Transverse colon (tissue), 4 donors: ENCODE data around the gene ABLIM2.

Experiments
- POLR2AphosphoS5 ChIP-seq, 3 donors: sonication (generic); formaldehyde crosslinking; IDR thresholded peaks; one replicate each; pipeline ENCODE4 v1.6.1; 2016; ENCODE audit warnings: antibody characterized with exemption in 3 of 3
- TF ChIP-seq, protein P1 (sequence below), 5 experiments: fragments of 200-600 bp in 3 of 5; fragments of 450-650 bp in 2 of 5; sonication (generic) in 3 of 5; IDR thresholded peaks; 1 replicate in 2 of 5; 2 replicates in 3 of 5; pipeline ENCODE4 v1.5.1; 2016 to 2017; ENCODE audit warnings: antibody characterized with exemption in 5 of 5, inconsistent platforms in 3 of 5, mild to moderate bottlenecking in 2 of 5, moderate library complexity in 1 of 5

GRCh38 chr4:8067945-8068896 is 90.4 kb downstream of the ABLIM2 start:
- TF ChIP-seq, protein P1, sequence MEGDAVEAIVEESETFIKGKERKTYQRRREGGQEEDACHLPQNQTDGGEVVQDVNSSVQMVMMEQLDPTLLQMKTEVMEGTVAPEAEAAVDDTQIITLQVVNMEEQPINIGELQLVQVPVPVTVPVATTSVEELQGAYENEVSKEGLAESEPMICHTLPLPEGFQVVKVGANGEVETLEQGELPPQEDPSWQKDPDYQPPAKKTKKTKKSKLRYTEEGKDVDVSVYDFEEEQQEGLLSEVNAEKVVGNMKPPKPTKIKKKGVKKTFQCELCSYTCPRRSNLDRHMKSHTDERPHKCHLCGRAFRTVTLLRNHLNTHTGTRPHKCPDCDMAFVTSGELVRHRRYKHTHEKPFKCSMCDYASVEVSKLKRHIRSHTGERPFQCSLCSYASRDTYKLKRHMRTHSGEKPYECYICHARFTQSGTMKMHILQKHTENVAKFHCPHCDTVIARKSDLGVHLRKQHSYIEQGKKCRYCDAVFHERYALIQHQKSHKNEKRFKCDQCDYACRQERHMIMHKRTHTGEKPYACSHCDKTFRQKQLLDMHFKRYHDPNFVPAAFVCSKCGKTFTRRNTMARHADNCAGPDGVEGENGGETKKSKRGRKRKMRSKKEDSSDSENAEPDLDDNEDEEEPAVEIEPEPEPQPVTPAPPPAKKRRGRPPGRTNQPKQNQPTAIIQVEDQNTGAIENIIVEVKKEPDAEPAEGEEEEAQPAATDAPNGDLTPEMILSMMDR (IDR thresholded peaks at IDR 0.05), result no peak
- TF ChIP-seq POLR2AphosphoS5 (IDR thresholded peaks at IDR 0.05), result no peak
